HAP-1 (cell line): ENCODE data around the gene KCNMB3.
"Not testable (repeated sequence)": the region's sequence is repeated elsewhere in the genome, so short reads cannot be mapped to it uniquely, and the experiment has no call there.

ENCODE experiments used
- DNase-seq, 2 experiments: peaks; one replicate each; pipeline ENCODE4 v3.0.0-alpha.2; 2016 to 2020; ENCODE audit warnings: low spot score in 2 of 2
- H3K27me3 ChIP-seq: fragments of 250-450 bp; sonication (Bioruptor Pico); 2 replicates; pipeline ENCODE4 v1.5.1; 2020; ENCODE audit warnings: low read depth, mild to moderate bottlenecking, moderate library complexity
- H3K36me3 ChIP-seq: fragments of 250-450 bp; sonication (Bioruptor Pico); replicated peaks from 2 replicates; pipeline ENCODE4 v1.5.1; 2020; ENCODE audit warnings: mild to moderate bottlenecking
- H3K4me1 ChIP-seq: fragments of 250-450 bp; sonication (Bioruptor Pico); 2 replicates; pipeline ENCODE4 v1.5.1; 2020; ENCODE audit warnings: mild to moderate bottlenecking
- H3K4me3 ChIP-seq: fragments of 250-450 bp; sonication (Bioruptor Pico); 2 replicates; pipeline ENCODE4 v1.5.1; 2020; ENCODE audit warnings: mild to moderate bottlenecking, moderate library complexity
- H3K9me3 ChIP-seq: fragments of 250-450 bp; sonication (Bioruptor Pico); 2 replicates; pipeline ENCODE4 v1.5.1; 2020; ENCODE audit warnings: mild to moderate bottlenecking, moderate library complexity
- in situ Hi-C: fragments of 300-500 bp; cut with MboI; formaldehyde crosslinking; loops from 3 replicates; pipeline ENCODE4 v1.14.3; 2020; ENCODE audit warnings: low sequenced_read_pairs, inconsistent platforms, mixed read lengths

Gene KCNMB3

DNA sequence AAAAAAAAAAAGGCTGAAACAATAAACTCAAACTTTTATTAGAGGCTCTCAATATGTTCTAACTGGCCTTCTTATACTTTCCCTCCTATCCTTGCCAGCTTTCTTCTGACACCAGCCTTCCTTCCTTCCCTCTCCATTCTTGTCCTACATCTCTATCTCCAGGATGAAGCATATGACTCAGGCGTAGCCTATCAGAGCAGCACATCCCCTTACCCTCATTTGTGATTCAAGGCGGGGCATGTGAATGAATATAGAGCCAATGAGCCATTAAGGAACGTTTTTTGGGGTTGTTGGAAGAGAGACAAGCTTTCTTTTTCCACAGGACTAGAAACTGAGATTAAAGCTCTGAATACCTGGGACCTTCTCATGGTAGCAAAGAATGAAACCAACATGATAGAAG lies 25.1 kb upstream of the KCNMB3 start:
- Histone ChIP-seq H3K9me3 (no peaks in the 10 kb centered on the region), H3K36me3 (no peaks in the 10 kb centered on the region), H3K4me3 (no peak overlapping the region), H3K4me1 (no peaks in the 10 kb centered on the region), H3K27me3 (no peaks in the 10 kb centered on the region)
- no peak for DNase-seq
- in situ Hi-C loops = no loop called here

DNA sequence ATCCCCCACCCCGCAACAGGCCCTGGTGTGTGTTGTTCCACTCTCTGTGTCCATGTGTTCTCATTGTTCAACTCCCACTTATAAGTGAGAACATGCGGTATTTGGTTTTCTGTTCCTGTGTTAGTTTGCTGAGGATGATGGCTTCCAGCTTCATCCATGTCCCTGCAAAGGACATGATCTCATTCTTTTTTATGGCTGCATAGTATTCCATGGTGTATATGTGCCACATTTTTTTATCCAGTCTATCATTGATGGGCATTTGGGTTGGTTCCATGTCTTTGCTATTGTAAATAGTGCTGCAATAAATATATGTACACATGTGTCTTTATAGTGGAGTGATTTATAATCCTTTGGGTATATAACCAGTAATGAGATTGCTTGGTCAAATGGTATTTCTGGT lies 23.5 kb upstream of the KCNMB3 start:
- in situ Hi-C loops, DNase-seq, H3K27me3 ChIP-seq, H3K36me3 ChIP-seq, H3K4me3 ChIP-seq, H3K4me1 ChIP-seq, H3K9me3 ChIP-seq: not testable (repeated sequence)

DNA sequence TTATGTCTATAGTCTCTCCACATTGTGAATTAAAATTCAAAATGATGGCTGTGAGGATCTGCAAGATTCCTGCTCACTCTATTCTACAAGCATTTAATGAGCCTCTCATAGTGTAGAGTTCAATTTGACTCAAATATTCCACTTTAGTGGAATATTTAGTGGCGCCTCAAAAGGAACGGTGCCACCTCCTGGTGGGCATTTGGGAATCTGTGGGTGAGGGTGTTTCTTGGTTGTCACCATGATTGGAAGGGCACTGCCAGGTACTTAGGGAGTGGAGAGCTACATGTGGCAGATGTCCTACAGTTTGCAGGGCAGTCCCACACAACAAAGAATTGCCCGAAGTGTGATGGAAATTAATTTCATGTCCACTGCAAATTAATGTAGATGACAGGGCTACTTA lies 21.5 kb upstream of the KCNMB3 start:
- H3K4me3 ChIP-seq = no peak overlapping the region
- no peaks in the 10 kb centered on the region for H3K36me3 ChIP-seq
- no peaks in the 10 kb centered on the region for H3K27me3 ChIP-seq
- peaks cover 3% of the 10 kb centered on the region for H3K4me1 ChIP-seq
- no peaks in the 10 kb centered on the region for H3K9me3 ChIP-seq
- in situ Hi-C loops = no loop called here
- no peak for DNase-seq

DNA sequence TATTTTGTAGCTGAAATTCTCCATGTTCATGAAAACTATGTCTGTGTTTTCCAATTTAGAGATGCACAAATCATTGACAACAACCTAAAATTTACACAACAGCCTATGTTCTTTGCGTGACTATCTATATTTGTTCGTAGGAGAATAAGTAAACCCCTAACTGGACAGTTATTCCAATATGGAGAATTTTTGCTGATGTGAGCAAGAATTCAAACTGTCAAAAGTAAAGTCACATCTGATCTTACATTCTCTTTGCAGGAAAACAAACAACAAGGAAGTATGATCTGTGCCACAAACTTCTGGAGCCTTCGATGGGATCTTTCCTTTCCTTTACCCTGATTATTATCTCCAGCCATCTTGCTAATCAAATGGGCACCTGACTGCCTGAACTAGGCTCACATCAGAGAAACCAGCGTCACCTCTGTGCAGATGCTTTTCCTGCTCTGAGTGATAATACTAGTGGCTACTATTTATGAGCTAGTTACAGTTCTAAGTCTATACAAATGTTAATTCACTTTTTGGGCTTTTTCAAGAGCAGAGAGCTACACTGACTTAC lies 18.3 kb upstream of the KCNMB3 start:
- Histone ChIP-seq H3K4me1 (peaks cover 3% of the 10 kb centered on the region), H3K9me3 (no peaks in the 10 kb centered on the region), H3K36me3 (no peaks in the 10 kb centered on the region), H3K4me3 (no peak overlapping the region), H3K27me3 (no peaks in the 10 kb centered on the region)
- in situ Hi-C loops = no loop called here
- DNase-seq = peak in 1 of 2 experiments; percentile 38

DNA sequence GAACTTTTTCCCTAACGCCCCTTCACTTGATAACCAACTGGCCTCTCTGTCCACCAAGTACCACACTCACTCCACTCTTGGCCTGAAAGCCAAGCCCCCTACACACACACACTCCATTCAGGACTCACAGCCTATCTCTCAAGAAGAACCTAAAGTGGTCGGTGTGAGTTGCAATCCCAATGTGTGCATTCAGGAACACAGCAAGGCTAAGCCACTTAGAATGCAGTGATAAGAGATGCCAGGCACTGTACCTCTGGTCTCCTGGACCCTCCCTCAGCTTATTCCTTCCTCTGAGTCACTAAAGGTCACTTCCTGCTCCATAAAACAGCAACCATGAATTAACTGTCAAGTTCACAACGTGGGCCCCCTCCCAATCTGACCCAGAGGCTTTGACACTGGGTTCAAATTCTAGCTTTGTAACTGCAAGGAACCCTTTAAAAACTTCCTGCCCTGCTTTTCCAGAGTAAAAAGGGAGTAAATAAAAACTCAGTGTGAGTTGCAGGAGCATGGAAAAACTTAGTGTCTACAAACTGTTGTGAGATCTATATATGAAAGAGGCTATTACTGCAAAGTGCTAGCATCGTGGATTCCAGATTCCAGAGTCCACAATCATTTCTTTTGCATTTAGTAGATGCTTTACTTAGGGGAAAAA lies 17.6 kb upstream of the KCNMB3 start:
- Histone ChIP-seq H3K4me1 (peaks cover 3% of the 10 kb centered on the region), H3K36me3 (no peaks in the 10 kb centered on the region), H3K27me3 (no peaks in the 10 kb centered on the region), H3K9me3 (no peaks in the 10 kb centered on the region), H3K4me3 (no peak overlapping the region)
- DNase-seq = no peak
- in situ Hi-C loops = no loop called here

DNA sequence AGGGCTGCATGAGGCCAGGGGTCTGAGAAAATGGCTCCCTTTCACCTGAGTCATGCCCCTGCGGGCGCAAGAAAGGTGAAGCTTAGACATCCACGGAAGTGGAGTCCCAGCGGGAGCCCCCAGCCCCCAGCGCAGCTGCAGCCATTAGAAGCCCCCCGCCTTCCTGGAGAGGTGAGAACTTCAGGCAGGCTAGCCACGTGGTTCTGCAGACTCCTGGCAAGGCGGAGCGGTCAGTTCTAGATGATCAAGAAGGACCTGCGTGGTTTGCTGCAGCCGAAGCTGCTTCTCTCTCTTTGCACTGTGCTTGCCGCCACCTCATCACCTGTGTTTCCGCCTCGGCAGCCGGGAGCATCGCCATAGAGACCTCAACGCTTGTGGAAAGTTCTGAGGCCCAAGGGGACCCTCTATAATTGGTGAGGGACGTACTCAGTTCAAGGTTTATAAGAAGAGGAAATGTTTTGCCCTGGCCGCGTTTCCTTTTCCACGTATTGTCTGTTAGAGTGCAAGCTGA lies 15.8 kb upstream of the KCNMB3 start:
- H3K4me1 ChIP-seq = peaks cover 3% of the 10 kb centered on the region
- DNase-seq = no peak

DNA sequence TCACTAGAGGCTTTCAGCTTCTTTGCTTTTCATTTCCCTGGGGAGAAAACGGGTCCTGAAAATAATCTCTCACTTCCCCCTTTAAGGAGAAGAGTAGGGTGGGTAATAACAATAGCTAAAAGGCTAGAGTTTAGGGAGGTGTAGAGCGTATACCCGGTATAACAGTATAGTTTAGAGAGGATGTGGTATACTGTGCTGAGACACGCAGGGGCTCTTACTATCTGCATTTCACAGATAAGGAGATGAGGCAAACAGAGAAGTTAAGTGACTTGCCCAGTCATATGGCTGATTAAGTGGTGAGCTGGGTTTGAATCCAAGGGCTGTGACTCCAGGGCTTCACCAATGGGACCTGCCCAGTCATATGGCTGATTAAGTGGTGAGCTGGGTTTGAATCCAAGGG lies 15.0 kb upstream of the KCNMB3 start:
- DNase-seq = no peak
- H3K4me3 ChIP-seq = no peak overlapping the region
- H3K27me3 ChIP-seq = no peaks in the 10 kb centered on the region
- no peaks in the 10 kb centered on the region for H3K9me3 ChIP-seq
- H3K36me3 ChIP-seq = no peaks in the 10 kb centered on the region
- peaks cover 3% of the 10 kb centered on the region for H3K4me1 ChIP-seq
- in situ Hi-C loops = no loop called here

More for the DNA sequence above, 15.8 kb upstream of the KCNMB3 start:
- Histone ChIP-seq H3K4me3 (no peak overlapping the region), H3K27me3 (no peaks in the 10 kb centered on the region), H3K36me3 (no peaks in the 10 kb centered on the region), H3K9me3 (no peaks in the 10 kb centered on the region)
- in situ Hi-C loops = no loop called here

DNA sequence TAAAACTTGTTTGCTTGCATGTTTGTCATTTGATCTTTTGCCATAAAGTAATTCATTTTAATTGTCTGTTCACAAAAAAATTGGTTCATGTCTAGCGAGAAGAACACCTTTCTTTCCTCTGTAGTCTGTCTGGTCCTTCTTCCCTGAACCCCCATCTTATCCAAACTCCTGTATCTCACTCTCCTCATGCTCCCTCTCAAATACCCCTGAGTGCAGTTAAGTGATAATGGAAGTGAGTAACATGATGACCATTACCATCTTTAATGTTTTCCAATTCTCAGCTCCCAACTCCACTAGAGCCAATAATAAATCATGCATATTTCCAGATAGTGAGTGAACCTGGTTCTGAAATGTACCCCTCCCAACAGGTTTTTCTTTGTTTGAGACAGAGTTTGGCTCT lies 14.2 kb upstream of the KCNMB3 start:
- Histone ChIP-seq H3K27me3 (no peaks in the 10 kb centered on the region), H3K4me3 (no peak overlapping the region), H3K36me3 (no peaks in the 10 kb centered on the region), H3K4me1 (peaks cover 3% of the 10 kb centered on the region), H3K9me3 (no peaks in the 10 kb centered on the region)
- DNase-seq = no peak
- in situ Hi-C loops = no loop called here

DNA sequence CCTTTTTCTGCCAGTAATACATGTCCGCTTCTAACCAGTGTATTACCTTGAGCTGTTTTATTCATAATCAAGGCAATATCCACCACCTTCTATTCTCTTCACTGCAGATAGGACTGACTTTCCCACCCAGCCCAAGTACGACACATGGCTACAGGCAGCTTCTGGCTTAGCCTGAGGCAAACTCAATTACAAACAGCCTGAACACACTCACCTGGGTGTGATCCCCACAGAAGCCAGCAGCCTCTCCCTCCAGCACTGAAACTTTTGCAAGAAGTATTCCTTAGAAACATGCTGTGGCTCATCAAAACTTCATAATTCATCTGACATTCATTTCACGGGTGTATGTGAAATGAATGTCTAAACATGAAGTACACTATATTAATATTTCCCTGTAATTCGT lies 13.5 kb upstream of the KCNMB3 start:
- Histone ChIP-seq H3K9me3 (no peaks in the 10 kb centered on the region), H3K36me3 (no peaks in the 10 kb centered on the region), H3K27me3 (no peaks in the 10 kb centered on the region), H3K4me3 (no peak overlapping the region), H3K4me1 (no peaks in the 10 kb centered on the region)
- in situ Hi-C loops = no loop called here
- DNase-seq = no peak

DNA sequence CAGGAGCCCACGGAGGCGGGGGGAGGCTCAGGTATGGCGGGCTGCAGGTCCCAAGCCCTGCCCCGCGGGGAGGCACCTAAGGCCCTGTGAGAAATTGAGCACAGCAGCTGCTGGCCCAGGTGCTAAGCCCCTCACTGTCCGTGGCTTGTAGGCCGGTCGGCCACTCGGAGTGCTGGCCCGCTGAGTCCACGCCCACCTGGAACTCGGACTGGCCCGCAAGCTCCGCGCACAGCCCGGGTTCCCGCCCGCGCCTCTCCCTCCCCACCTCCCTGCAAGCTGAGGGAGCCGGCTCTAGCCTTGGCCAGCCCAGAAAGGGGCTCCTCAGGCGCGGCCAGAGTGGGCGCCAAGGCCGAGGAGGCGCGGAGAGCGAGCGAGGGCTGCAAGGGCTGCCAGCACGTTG lies 12.2 kb upstream of the KCNMB3 start:
- H3K4me1 ChIP-seq = no peaks in the 10 kb centered on the region
- no peaks in the 10 kb centered on the region for H3K36me3 ChIP-seq
- H3K4me3 ChIP-seq = no peak overlapping the region
- H3K9me3 ChIP-seq = no peaks in the 10 kb centered on the region
- DNase-seq = no peak
- H3K27me3 ChIP-seq = no peaks in the 10 kb centered on the region
- in situ Hi-C loops = no loop called here

DNA sequence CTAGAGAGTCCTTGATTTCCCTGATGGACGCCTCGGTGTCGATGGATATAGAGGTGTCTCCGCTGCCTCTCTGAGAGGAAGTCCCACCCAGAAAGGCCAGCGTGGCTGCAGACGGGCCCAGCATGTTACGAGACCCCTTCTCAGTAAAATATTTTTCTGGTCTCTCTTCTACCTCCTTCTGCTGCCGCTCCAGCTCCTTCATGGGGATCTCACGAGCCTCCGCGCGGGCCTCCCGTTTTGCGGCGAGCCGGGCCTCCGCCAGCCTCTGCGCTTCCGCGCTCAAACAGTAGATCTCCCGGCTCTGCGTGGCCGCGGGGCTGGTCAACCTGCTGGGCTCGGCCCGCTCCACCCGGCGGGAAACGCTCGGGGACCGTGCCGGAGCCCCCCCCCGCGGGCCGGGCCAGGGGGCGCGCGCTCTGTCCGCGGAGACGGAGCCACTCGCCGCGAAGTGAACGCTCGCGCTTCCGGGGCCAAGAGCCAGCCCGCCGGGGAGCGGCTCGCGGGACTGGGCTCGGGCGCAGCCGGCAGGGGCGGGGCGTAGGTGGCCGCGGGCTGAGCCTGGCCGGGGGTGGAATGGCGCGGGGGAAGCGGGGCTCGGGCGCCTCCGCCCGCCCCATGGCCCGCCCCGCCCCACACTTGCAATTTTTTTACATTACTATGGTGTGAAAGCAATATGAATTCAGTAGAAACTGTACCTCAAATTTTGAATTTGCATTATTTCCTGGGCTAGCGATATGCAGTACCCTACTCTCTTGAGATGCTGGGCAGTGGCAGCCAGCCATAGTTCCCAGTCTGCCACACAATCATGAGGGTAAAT lies 10.2 kb upstream of the KCNMB3 start:
- H3K4me1 ChIP-seq = no peaks in the 10 kb centered on the region
- H3K4me3 ChIP-seq = no peak overlapping the region
- in situ Hi-C loops = no loop called here
- no peaks in the 10 kb centered on the region for H3K9me3 ChIP-seq
- no peaks in the 10 kb centered on the region for H3K27me3 ChIP-seq
- H3K36me3 ChIP-seq = no peaks in the 10 kb centered on the region
- DNase-seq = no peak

DNA sequence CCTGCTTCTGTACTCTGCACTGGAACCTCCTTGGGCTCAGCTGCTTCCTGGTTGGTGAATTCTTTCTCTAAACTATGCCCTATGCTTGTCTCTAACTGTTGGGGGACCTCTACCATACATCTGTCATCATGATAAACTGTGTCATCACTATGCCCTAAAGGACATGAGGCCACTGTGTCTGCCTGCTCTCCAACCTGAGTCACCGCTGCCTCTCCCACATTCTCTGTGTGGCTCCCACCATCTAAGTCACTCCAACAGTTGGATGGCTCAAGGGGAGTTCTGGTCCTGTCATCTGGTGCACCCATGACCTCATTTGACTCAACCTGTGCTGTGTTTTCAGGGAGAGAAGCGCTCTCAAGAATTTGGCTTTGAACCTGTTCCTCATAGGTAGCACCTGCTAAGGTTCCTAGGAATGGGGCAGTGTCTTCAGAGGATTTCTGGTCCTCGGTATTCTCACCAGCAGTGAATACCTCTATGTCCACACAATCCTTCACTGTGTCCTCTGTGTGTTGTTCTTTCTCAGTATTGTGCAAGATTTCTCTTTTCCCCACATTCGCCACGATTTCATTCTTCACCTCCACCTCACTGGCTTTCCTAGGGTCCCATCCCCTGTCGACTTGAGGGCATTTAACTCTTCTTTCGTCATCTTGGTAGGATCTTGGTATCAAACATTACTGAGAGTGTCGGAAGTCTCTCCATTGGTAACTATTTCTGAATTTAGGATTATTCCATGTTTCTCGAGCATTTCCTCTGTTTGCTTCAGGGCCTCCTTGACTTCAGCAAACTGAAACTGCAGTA lies 9.2 kb upstream of the KCNMB3 start:
- H3K4me3 ChIP-seq, H3K4me1 ChIP-seq, H3K36me3 ChIP-seq: not testable (repeated sequence)

DNA sequence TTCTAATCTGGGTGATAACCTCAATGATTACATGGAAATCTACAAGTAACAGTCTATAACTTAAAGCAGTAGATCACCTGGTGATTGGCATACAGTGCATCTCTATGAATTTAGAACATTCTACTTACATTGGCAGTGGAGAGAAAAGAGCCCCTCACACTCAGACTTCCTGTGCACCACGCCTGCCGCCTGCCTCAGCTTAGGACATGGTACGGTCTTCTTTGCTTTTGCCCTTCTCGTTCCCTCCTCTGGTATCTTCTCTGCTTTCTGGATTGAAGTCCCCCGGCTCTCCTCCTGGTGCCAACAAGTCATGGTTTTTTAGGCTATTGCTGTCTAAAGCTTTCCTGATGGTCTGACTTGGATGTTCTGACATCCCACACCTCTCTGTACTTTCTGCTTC lies 7.9 kb upstream of the KCNMB3 start:
- DNase-seq = no peak
- in situ Hi-C loops = no loop called here
- H3K27me3 ChIP-seq = no peaks in the 10 kb centered on the region
- H3K9me3 ChIP-seq = no peaks in the 10 kb centered on the region
- H3K36me3 ChIP-seq = no peaks in the 10 kb centered on the region
- no peak overlapping the region for H3K4me3 ChIP-seq
- H3K4me1 ChIP-seq = no peaks in the 10 kb centered on the region

More for the DNA sequence above, 9.2 kb upstream of the KCNMB3 start:
- in situ Hi-C loops, H3K27me3 ChIP-seq, DNase-seq, H3K9me3 ChIP-seq: not testable (repeated sequence)
